Hematopoietic multipotent progenitor cell treated with erythropoietin and hydrocortisone succinate and interleukin-3 and kit ligand, for 6 days (in vitro differentiated cells): ENCODE measurements around the gene HLCS.
"Not testable (repeated sequence)": the region's sequence is repeated elsewhere in the genome, so short reads cannot be mapped to it uniquely, and the experiment has no call there.

Experiments
- DNase-seq: peaks from one replicate; pipeline ENCODE4 v3.0.0-alpha.2; 2015

The HLCS gene

DNA sequence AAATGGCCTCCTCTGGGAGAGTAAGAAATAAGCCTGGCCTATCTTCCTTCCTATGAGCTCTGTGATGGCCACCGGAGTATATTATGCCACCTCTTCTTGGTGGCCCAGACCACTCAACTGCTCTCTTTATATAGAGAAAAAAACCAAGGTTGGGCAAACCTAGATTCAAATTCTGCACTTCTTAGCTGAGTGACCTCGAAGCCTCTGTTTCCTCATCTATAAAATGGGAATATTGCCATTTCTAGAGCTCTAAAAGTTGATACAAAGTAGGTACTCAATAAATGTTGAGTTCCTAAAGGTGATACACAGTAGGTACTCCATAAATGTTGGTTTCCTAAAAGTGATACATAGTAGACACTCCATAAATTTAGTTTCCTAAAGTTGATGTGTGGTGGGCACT lies 120.7 kb downstream of the HLCS start:
- DNase-seq = no peak

DNA sequence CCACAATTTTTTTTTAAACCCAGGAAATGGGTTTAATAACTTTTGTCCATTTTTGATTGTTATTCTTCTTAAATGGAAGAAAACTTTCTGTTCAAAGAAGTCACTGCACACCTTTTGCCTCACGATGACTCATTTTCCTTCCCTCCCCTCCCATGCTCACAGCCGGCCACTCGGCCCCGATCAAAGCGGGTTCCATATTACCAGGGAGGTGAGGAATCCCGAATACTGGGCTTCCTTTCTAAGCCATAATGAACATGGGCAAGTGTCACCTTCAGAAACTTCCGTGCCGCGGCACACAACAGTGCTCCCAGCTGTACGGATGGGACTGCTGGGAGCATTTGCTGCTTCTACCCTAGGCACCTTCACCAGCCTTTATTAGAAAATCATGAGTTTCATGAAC lies 121.4 kb downstream of the HLCS start:
- no peak for DNase-seq

DNA sequence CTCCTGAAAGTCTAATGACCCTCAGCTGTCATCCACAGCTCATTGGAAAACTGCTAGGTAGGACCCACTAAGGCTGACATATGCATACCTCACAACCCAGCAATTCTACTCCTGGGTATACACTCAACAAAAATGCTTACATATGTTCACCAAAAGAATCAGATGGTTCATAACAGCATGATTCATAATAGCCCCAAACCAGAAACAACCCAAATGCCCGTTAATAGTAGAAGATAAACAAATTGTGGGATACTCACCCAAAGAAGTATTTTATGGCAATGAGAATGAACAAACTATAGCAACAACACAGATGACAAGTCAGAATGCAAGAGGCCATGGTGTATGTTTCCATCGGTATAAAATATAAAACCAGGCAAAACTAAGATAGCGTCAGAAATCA lies 124.6 kb downstream of the HLCS start:
- DNase-seq = no peak

- DNase-seq = no peak
Observed at GRCh38 chr21:36839735-36840134, 126.7 kb downstream of the HLCS start.

DNA sequence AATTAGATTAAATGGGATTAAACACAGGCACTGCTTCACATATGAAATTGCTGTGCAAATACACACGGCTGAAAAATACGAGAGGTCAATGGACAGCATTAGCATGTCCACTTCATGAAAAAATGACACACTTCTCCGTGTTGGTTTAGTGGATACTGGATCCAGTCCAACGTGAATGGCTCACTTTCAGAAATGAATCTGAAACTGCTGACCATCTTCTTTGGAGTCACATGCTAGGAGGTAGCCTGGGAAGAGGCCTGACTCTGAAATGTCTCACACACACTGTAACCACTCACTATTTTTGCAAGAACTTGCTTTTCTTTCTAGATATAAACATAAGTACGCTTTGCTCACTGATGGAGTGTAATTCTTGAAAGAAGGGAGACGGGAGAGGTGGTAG lies 127.3 kb downstream of the HLCS start:
- no peak for DNase-seq

GRCh38 chr21:36835383-36835795 lies 131.1 kb downstream of the HLCS start:
- DNase-seq = no peak

DNA sequence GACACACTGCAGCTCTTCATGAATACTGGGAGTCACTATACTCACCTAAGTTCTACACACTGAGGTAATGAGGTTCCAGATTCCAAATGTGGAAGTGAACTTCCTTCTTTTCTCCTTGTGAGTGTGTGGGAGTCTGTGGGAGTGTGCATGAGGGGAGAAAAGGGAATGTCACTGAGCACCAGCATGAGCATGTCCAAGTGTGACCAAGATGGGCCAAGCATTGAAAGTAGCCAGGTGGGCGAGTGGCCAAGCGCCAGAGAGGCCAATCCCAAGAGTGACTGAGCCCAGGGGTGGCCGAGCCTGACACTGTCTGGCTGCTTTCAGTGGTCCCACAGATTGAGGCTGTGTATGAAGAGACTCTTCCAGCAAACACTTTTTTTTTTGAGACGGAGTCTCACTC lies 132.3 kb downstream of the HLCS start:
- no peak for DNase-seq

DNA sequence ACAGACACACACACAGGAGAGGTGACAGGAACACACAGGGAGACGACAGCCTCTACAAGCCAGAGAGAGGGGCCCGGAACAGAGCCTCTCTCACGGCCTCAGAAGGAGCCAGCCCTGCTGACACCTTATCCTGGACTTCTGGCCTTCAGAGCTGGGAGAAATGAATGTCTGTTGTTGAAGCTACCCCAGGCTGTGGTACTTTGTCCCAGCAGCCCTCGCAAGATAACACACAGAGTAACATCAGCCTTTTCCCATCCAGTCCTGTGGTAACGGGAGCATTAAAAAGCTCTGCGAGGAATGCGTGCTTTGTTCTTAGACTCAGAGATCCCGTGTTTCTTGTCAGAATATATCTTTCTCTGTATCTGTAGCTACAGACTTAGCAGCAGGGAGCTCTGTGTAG lies 136.4 kb downstream of the HLCS start:
- no peak for DNase-seq

- no peak for DNase-seq
Observed at GRCh38 chr21:36828891-36829515, 137.5 kb downstream of the HLCS start.

DNA sequence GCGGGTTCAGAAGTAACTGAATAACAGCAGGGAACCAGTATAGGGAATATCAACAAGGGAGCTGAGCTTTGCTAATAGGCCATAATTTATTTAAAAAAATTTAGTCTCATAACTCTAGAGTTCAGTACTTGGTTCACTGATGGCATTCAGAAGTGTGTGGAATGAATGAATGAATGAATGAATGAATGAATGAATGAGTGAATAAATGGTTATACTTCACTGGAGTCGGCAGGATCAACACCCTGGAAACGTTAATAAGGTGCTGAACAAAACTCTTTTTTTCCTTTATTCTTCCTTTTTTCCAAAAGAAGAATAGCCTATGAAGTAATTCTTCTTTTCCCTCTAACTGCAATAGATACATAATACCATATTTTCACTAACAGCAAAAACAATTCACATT lies 138.3 kb downstream of the HLCS start:
- DNase-seq = no peak

- DNase-seq = peak; percentile 7
Observed at GRCh38 chr21:36825658-36826057, 140.8 kb downstream of the HLCS start.

GRCh38 chr21:36821032-36821299 lies 145.5 kb downstream of the HLCS start:
- DNase-seq = no peak

- DNase-seq = no peak
Observed at GRCh38 chr21:36820176-36821031, 146.1 kb downstream of the HLCS start.

DNA sequence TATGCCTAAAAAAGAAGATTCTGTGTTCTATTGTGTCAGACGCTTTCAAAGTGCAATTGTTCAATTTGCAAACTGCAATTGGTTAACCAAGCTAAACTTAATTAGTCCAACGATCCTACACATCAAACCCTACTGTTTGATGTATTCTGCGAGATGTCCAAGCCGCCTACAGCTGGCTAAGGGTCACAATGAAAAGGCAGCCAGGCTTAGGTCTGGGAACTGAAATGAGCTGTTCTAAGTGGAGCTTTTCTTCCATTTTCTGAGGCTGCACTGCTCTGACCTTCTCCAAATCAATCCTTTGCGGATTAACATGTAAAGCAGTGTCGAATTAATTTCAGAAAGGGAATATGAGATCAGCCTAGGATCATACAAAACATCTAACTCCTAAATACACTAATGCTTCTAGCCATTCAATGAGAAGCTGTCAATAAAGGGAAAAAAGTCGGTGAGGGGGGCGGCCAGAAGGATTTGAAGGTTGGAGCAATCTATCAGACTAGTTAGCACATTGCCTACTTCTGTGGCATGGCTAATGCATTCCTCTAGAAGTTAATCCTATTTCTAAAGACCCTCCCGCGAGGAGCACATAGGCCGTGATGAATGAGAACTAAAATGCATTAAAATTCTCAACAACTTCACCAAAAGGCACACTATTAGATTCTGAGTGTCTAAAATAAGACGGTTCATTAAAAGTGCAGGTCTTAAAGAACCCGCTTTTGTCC lies 148.6 kb downstream of the HLCS start:
- no peak for DNase-seq

- DNase-seq = no peak
Observed at GRCh38 chr21:36816561-36817130, 149.8 kb downstream of the HLCS start.

- not testable (repeated sequence) for DNase-seq
Observed at GRCh38 chr21:36816026-36816425, 150.4 kb downstream of the HLCS start.

DNA sequence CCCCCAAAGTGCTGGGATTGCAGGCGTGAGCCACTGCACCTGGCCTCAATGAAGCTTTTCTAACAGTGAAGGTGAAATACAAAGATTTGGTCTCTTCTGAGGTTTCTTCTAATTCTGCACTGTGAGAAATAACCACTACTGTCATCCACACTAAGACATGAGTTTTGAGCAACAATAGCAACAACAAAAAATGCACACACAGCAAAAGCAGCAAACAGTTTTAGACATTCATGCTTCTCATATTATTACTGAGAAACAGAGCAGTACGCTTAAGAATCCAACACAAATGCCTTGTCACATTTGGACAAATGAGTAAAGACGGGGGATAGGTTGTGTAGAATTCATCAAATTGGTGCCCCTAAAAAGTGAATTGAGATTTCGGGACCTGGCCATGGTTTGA lies 151.2 kb downstream of the HLCS start:
- no peak for DNase-seq

DNA sequence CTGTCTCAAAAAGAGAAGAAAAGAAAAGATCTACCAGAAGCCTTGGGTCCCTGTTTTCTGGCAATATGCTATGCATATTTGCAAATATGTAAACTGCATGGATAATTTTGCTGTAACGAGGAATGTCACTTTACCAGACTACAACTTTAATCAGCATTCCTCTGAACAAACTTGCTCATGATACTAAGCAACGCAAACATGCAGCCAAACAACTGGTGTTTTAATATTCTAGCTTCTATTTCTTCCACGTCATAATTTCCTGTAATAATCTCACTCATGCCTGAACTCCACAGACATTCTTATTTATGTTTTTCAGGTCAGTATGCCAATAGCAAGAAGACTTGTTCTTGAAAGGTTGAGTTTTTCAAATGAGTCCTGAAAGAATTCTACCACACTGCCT lies 153.4 kb downstream of the HLCS start:
- no peak for DNase-seq

GRCh38 chr21:36811762-36812161 lies 154.7 kb downstream of the HLCS start:
- no peak for DNase-seq

DNA sequence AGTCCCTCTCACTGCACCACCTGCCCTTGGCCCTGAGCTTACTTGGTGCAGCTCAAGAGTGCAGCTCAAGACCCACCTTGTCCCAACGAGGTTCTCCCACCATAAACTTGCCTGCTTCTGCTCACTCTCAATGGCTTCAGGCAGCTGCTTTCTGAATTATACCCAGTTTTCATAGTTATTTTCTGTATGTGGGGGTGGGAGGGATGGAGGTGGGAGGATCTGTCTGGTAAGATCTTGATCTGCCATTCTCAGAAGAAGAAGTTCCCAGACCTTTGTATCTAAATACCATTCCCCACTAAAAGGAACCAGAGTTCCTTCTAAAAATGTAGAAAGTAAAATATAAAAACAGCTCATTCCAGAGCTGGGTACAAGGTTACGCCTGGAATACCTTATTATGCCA lies 156.0 kb downstream of the HLCS start:
- no peak for DNase-seq

DNA sequence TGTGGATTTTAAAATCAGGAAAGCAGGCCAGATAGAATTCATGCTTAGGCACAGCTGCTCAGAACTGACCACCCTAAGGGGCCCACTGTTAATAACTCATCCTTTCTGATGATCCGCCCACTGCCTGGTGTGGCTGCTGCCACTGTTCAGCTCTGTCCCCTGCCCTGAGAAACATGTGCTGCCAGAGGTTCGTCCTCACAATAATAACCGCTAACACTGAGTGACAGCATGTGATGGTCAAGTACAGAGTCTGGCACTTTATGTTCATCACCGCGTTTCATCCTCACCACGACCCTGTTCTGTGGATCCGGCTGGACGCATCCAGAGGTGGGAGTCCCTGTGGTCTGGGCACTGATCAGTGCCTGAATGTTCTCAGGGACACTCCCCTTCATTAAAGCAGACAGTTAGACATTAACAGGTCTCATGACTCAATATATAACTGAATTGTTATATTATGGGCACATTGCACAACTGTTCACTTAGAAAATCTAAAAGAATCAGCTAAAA lies 159.0 kb downstream of the HLCS start:
- no peak for DNase-seq

- DNase-seq = no peak
Observed at GRCh38 chr21:36806103-36806502, 160.4 kb downstream of the HLCS start.

DNA sequence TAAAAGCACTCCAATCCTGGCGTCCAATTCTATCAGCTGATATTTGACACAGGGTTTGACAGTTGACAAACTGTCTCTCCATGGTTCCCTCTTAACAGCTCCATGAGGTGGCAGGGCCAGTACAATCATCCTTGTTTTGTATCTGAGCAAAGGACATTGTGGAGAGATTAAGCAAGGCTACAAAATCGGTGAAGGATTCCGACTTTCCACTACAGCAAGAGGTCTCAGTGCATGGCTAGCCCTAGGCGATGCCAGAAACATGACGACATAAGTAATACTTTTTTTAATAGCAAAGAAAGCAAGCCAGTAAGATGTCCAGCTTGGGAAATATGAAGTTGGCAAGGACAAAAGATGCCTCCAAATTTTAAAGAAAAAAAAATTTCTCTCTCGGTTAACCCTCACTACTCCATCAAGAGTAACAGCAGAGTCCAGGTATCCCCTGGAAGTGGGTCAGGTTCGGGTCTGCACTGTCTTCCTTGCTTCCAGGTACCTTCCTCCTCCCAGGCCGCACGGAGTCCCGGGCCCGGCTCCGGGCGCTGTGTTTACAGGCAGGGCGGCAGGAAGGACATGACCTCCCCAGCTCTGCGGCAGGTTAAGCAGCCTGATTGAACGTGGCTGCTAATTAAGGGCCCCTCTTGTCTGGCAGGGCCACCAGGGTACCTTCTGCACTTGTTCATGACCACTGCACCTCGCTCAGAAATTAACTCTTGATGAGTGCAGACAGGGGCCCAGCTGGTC lies 161.4 kb downstream of the HLCS start:
- DNase-seq = no peak
